Daoy (cell line): Measurements from ENCODE around the gene CCDC3. TPM values are rescaled to one million over a fixed set of nuclear protein-coding genes. Genes with fewer than 3 reads are reported as not detected.

Experiments used
- DNase-seq: peaks from one replicate; pipeline ENCODE4 v3.0.0-alpha.2; 2015; ENCODE audit warnings: low read depth
- total RNA-seq: library from RNA; depleted of rRNA; stranded (reverse); fragments of >200 nt; shearing (Covaris generic); gene quantifications from 2 replicates; pipeline ENCODE4 v1.2.3, GENCODE V29; 2014

The CCDC3 gene
- total RNA-seq, 1 experiment from 2014 or later: 1.1 TPM

GRCh38 chr10:12961416-12962205, 39.9 kb downstream of the CCDC3 start:
- no peak for DNase-seq

- DNase-seq: no peak
Measured at GRCh38 chr10:12960941-12961340, 40.6 kb downstream of the CCDC3 start.

GRCh38 chr10:12960334-12960898, 41.1 kb downstream of the CCDC3 start:
- no peak for DNase-seq

- DNase-seq: no peak
Measured at GRCh38 chr10:12958546-12959110, 42.9 kb downstream of the CCDC3 start.

- DNase-seq: no peak
Measured at GRCh38 chr10:12957081-12957480, 44.4 kb downstream of the CCDC3 start.

- DNase-seq: no peak
Measured at GRCh38 chr10:12954866-12955265, 46.6 kb downstream of the CCDC3 start.

GRCh38 chr10:12950583-12951128, 50.9 kb downstream of the CCDC3 start:
- DNase-seq: no peak

GRCh38 chr10:12949248-12949647, 52.3 kb downstream of the CCDC3 start:
- peak; percentile 20 for DNase-seq

GRCh38 chr10:12947741-12948140, 53.8 kb downstream of the CCDC3 start:
- no peak for DNase-seq

GRCh38 chr10:12946372-12946771, 55.1 kb downstream of the CCDC3 start:
- DNase-seq: no peak

GRCh38 chr10:12945690-12946359, 55.7 kb downstream of the CCDC3 start:
- no peak for DNase-seq

- no peak for DNase-seq
Measured at GRCh38 chr10:12944931-12945330, 56.6 kb downstream of the CCDC3 start.

- DNase-seq: no peak
Measured at GRCh38 chr10:12943425-12943824, 58.1 kb downstream of the CCDC3 start.

GRCh38 chr10:12941966-12942365, 59.5 kb downstream of the CCDC3 start:
- DNase-seq: no peak

- no peak for DNase-seq
Measured at GRCh38 chr10:12940791-12941190, 60.7 kb downstream of the CCDC3 start.

- DNase-seq: no peak
Measured at GRCh38 chr10:12938271-12938670, 63.2 kb downstream of the CCDC3 start.

- DNase-seq: peak; percentile 17
Measured at GRCh38 chr10:12937527-12937926, 64.0 kb downstream of the CCDC3 start.

- peak; percentile 73 for DNase-seq
Measured at GRCh38 chr10:12934777-12935176, 66.7 kb downstream of the CCDC3 start.

GRCh38 chr10:12929381-12929780, 72.1 kb downstream of the CCDC3 start:
- DNase-seq: no peak

GRCh38 chr10:12928571-12928970, 72.9 kb downstream of the CCDC3 start:
- DNase-seq: no peak

GRCh38 chr10:12927896-12928295, 73.6 kb downstream of the CCDC3 start:
- no peak for DNase-seq

GRCh38 chr10:12925845-12926244, 75.7 kb downstream of the CCDC3 start:
- no peak for DNase-seq
